Colon (tissue), 2 donors: ENCODE data around the gene ANKRD23.

Experiments used
- FAIRE-seq: peaks from 2 replicates; lab custom pipeline; 2012; peaks lifted over from hg19 to GRCh38; lab: Jason Lieb, UNC
- donor health status: control.
- donor health status: control.

The ANKRD23 gene

GRCh38 chr2:96838345-96839292 is 5.2 kb downstream of the ANKRD23 start:
- no peak for FAIRE-seq

GRCh38 chr2:96837575-96837974 is 6.2 kb downstream of the ANKRD23 start:
- no peak for FAIRE-seq

GRCh38 chr2:96835830-96836229 is 8.0 kb downstream of the ANKRD23 start:
- no peak for FAIRE-seq

GRCh38 chr2:96832754-96833507 is 10.9 kb downstream of the ANKRD23 start:
- FAIRE-seq = no peak

- FAIRE-seq = no peak
Measured at GRCh38 chr2:96832408-96832753, 11.4 kb downstream of the ANKRD23 start.

GRCh38 chr2:96831679-96832078 is 12.1 kb downstream of the ANKRD23 start:
- no peak for FAIRE-seq

GRCh38 chr2:96830044-96830562 is 13.7 kb downstream of the ANKRD23 start:
- FAIRE-seq = no peak

- FAIRE-seq = no peak
Measured at GRCh38 chr2:96828874-96829273, 14.9 kb downstream of the ANKRD23 start.

GRCh38 chr2:96828436-96828835 is 15.4 kb downstream of the ANKRD23 start:
- FAIRE-seq = no peak

- FAIRE-seq = no peak
Measured at GRCh38 chr2:96826546-96827278, 17.1 kb downstream of the ANKRD23 start.

GRCh38 chr2:96825057-96825456 is 18.8 kb downstream of the ANKRD23 start:
- FAIRE-seq = no peak

- FAIRE-seq = no peak
Measured at GRCh38 chr2:96824079-96824870, 19.5 kb downstream of the ANKRD23 start.

GRCh38 chr2:96823198-96823597 is 20.6 kb downstream of the ANKRD23 start:
- no peak for FAIRE-seq

GRCh38 chr2:96822786-96823185 is 21.0 kb downstream of the ANKRD23 start:
- FAIRE-seq = no peak

GRCh38 chr2:96821113-96821675 is 22.6 kb downstream of the ANKRD23 start:
- no peak for FAIRE-seq

- FAIRE-seq = no peak
Measured at GRCh38 chr2:96819876-96820511, 23.8 kb downstream of the ANKRD23 start.

- no peak for FAIRE-seq
Measured at GRCh38 chr2:96819128-96819875, 24.5 kb downstream of the ANKRD23 start.

- no peak for FAIRE-seq
Measured at GRCh38 chr2:96817882-96818281, 25.9 kb downstream of the ANKRD23 start.

GRCh38 chr2:96816836-96817702 is 26.8 kb downstream of the ANKRD23 start:
- FAIRE-seq = no peak
